RWPE1 (cell line): ENCODE data around the gene ZSCAN16.
A peak's percentile ranks its signal among the peaks of the same experiment; 100 is the strongest.

ENCODE experiments used
- CTCF ChIA-PET: fragments of 350-600 bp; sonication (Branson Sonifier 250); formaldehyde crosslinking; extraction: SDS; loops from one replicate; lab custom pipeline; 2021; lab: Yijun Ruan, JAX
- POLR2A ChIA-PET: fragments of 400-600 bp; formaldehyde crosslinking; extraction: SDS; loops from one replicate; lab custom pipeline; 2020; ENCODE audit warnings: antibody characterized with exemption; ENCODE audit not compliant: low non-redundant PET; lab: Yijun Ruan, JAX
- DNase-seq: peaks from one replicate; pipeline ENCODE4 v3.0.0; 2012; ENCODE audit warnings: low spot score
- H3K27ac ChIP-seq: fragments of 450-650 bp; 2 replicates; pipeline ENCODE4 v1.5.1; 2017
- CTCF ChIP-seq: fragments of 450-650 bp; conservative IDR thresholded peaks from 2 replicates; pipeline ENCODE4 v1.5.1; 2017; ENCODE audit warnings: low read depth, mild to moderate bottlenecking

The ZSCAN16 gene

DNA sequence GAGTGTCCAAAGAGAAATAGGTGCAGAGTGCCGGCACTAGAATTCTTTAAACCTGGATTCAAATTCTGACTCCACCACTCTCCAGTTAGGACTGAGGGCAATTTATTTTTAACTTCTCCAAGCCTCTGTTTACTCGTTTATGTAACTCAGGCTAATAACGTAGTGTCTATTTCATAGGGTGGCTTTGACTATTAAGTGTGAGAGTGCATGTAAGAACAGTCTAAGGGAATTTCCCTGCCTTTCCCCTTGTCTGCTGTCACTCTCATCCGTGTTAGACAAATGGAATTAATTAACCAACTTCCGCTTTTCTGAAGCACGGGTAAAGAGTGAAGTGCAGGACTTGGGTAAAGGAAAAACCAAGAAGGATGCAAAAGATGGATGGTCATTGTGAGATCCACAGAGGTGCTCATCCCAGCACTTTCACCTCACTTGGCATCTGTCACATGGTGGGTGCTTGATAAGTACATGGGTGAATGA lies 13.1 kb downstream of the ZSCAN16 start:
- POLR2A ChIA-PET, result no interaction called here
- TF ChIP-seq CTCF, result no peak
- CTCF ChIA-PET, result no interaction called here
- H3K27ac ChIP-seq, result peak overlapping the region; percentile 94
- DNase-seq, result no peak

DNA sequence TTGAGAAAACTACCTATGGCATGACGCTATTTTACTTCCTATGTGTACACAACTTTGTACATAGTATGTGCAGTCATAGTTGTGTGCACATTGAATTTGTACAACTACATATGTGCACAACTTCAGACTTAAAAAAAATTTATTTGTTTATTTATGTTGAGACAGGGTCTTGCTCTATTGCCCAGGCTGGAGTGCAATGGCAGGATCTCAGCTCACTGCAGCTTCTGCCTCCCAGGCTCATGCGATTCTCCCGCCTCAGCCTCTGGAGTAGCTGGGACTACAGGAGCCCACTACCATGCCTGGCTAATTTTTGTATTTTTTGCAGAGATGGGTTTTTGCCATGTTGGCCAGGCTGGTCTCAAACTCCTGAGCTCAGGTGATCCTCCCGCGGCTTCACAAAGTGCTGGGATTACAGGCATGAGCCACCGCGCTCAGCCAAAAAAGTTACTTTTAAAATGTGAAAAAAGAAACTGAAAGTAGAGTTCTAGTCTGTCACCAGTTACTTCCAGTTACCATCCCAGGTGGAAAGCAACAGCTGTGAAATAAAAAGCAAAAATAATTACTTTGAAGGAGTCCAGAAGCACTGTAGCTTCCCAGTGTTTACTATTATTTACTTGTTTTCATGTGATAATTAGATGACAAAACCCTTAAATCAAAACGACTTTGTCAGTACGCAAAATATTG lies 15.6 kb downstream of the ZSCAN16 start:
- POLR2A ChIA-PET, result interaction anchor here (2.3 kb wide), 1 partner anchor 15 kb away, joined by 5 read pairs; the partner anchor contains the start of gene ZSCAN16
- CTCF ChIA-PET, result no interaction called here
- no peak overlapping the region for H3K27ac ChIP-seq
- no peak for TF ChIP-seq CTCF
- no peak for DNase-seq

DNA sequence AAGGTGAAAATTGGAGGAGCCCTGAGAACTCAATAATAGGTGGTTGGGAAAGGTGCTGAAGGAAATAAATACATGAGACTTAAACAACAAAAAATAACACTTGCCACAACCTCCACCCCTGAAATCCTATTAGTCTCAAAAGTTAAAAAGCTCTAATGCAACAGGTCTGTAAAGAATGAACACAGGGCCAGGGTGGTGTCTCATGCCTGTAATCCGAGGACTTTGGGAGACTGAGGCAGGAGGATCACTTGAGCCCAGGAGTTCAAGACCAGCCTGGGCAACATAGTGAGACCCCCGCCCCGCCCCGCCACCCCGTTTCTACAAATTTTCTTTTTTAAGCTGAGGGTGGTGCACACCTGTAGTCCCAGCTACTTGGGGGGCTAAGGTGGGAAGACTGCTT lies 16.2 kb downstream of the ZSCAN16 start:
- DNase-seq, result no peak
- no peak for TF ChIP-seq CTCF
- no peak overlapping the region for H3K27ac ChIP-seq
- ChIA-PET CTCF (interaction anchor here (0.6 kb wide), 2 partner anchors 384 to 1545 kb away, joined by 3 read pairs; no protein-coding TSS in a partner anchor), POLR2A (interaction anchor here (1.6 to 2.3 kb wide), 2 partner anchors 16 to 78 kb away, joined by 5 to 9 read pairs; partner anchors contain the start of gene ZSCAN16)

DNA sequence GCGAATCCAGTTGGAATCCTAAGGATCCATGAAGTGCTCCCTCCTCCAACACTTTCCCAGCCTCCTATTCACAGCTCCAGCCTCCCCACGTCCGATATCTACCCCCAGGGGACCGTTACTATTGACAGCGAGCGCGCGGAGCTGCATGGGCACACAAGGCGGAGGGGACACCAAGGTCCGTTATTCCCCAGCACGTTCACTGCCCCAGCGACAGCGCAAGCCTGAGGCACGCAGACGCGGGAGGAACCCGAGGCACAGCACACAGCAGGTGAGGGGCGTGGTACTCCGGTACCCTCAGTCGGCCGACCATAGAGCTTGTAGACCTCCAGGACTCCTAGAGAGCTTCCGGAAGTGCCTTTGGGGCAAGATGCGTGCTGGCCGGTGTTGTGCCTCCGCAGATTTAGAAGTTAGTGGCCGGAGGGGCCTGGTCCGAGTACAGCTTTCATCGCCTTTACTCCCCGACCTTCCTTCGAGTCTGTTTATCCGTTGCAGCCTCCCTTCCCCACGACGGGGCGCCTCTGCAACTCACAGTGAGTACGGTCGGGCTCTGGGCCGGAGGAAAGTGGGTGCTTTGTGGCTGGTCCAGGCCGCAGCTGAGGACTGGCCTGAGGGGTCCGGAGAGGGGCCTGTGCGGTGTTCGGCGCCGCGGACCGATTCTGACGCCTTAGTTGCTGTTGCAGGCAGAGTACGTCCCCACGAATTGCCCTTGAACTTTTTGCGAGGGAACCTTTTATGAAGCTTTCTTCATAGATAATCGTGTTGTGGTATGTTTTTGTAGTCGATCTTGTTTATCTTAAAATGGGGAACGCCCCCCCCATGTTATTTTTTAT lies 17.3 kb downstream of the ZSCAN16 start, which contains the start of gene ZKSCAN8:
Gene ZKSCAN8 (plus strand): TSS at position 384 of the 830 bp plus-strand sequence. CDS start 6,525 bp downstream, outside the sequence.
- peak within 1 kb of the TSS; percentile 81 for H3K27ac ChIP-seq
- no peak for TF ChIP-seq CTCF
- CTCF ChIA-PET, result interaction anchor here (0.6 to 1.5 kb wide), 2 partner anchors 214 to 1546 kb away, joined by 3 to 6 read pairs; no protein-coding TSS in a partner anchor
- POLR2A ChIA-PET, result interaction anchor here (1.6 to 2.3 kb wide), 2 partner anchors 17 to 77 kb away, joined by 5 to 9 read pairs; partner anchors contain the start of gene ZSCAN16
- DNase-seq, result peak; percentile 83

GRCh38 chr6:28142446-28142845 lies 18.0 kb downstream of the ZSCAN16 start:
- CTCF ChIA-PET, result interaction anchor here (1.5 kb wide), 1 partner anchor 214 kb away, joined by 6 read pairs; no protein-coding TSS in a partner anchor
- no peak for DNase-seq
- no peak for TF ChIP-seq CTCF
- POLR2A ChIA-PET, result interaction anchor here (2.3 kb wide), 1 partner anchor 18 kb away, joined by 5 read pairs; the partner anchor contains the start of gene ZSCAN16
- H3K27ac ChIP-seq, result no peak overlapping the region

DNA sequence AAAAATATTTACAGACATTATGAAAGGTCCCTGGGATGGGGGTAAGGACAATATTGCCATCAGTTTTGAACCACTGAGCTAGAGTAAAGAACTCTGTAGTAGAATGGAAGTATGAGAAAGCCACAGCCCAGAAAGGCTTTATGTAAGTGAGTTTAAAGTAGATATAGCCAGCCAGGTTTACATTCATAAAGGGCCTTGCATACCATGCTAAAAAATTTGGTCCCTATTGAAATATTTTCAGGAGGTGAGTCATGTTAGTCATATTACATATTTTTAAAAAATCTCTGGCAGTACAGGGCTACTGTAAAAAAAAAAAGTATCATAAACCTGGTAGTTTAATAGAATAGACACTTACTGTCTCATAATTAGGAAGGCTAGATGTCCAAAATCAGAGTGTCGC lies 20.8 kb downstream of the ZSCAN16 start:
- POLR2A ChIA-PET, result no interaction called here
- no peak overlapping the region for H3K27ac ChIP-seq
- CTCF ChIA-PET, result no interaction called here
- DNase-seq, result no peak
- TF ChIP-seq CTCF, result no peak
